Activated CD8-positive, alpha-beta T cell treated with anti-CD3 and anti-CD28 coated beads for 36 hours (primary cell): ENCODE measurements around the gene LGALS3BP. TPM values are rescaled to one million over a fixed set of nuclear protein-coding genes. Genes with fewer than 3 reads are reported as not detected.

Source experiments
- ATAC-seq: fragments of 200-7000 bp; cut with Tn5 transposase; one replicate; pipeline ENCODE4 v1.10.0; 2021; ENCODE audit warnings: mild to moderate bottlenecking, moderate library complexity
- CTCF ChIA-PET: fragments of 350-600 bp; sonication (Branson Sonifier 250); formaldehyde crosslinking; loops from one replicate; lab custom pipeline; 2021; ENCODE audit warnings: antibody characterized with exemption; lab: Charles Lee
- POLR2A ChIA-PET: fragments of 350-600 bp; sonication (Branson Sonifier 250); formaldehyde crosslinking; loops from one replicate; lab custom pipeline; 2021; ENCODE audit warnings: antibody characterized with exemption; lab: Charles Lee
- DNase-seq: peaks from one replicate; pipeline ENCODE4 v3.0.0-alpha.2; 2020
- H3K27ac Mint-ChIP-seq: one replicate; pipeline ENCODE4 v1.8.0; 2021; ENCODE audit warnings: mild to moderate bottlenecking, mixed read lengths
- H3K27me3 Mint-ChIP-seq: one replicate; pipeline ENCODE4 v1.8.0; 2021; ENCODE audit warnings: mixed read lengths
- H3K36me3 Mint-ChIP-seq: one replicate; pipeline ENCODE4 v1.8.0; 2021; ENCODE audit warnings: low read depth, mixed read lengths
- H3K4me1 Mint-ChIP-seq: one replicate; pipeline ENCODE4 v1.8.0; 2021; ENCODE audit warnings: low read depth, mixed read lengths
- H3K4me3 Mint-ChIP-seq: one replicate; pipeline ENCODE4 v1.8.0; 2021; ENCODE audit warnings: mild to moderate bottlenecking, moderate library complexity, mixed read lengths
- H3K9me3 Mint-ChIP-seq: one replicate; pipeline ENCODE4 v1.8.0; 2021; ENCODE audit warnings: mixed read lengths
- intact Hi-C: fragments of 100-400 bp; cut with micrococcal nuclease; formaldehyde crosslinking; loops from one replicate; pipeline ENCODE4 v1.10.0; 2022
- total RNA-seq, 2 experiments: library from RNA; stranded (reverse); gene quantifications; one replicate each; pipeline ENCODE4 v1.2.3, GENCODE V29; 2021
- TF ChIP-seq, protein P1 (sequence below): fragments of 200-600 bp; IDR thresholded peaks from one replicate; pipeline ENCODE4 v1.8.0; 2022; ENCODE audit warnings: antibody characterized with exemption, mild to moderate bottlenecking

The LGALS3BP gene, protein sequence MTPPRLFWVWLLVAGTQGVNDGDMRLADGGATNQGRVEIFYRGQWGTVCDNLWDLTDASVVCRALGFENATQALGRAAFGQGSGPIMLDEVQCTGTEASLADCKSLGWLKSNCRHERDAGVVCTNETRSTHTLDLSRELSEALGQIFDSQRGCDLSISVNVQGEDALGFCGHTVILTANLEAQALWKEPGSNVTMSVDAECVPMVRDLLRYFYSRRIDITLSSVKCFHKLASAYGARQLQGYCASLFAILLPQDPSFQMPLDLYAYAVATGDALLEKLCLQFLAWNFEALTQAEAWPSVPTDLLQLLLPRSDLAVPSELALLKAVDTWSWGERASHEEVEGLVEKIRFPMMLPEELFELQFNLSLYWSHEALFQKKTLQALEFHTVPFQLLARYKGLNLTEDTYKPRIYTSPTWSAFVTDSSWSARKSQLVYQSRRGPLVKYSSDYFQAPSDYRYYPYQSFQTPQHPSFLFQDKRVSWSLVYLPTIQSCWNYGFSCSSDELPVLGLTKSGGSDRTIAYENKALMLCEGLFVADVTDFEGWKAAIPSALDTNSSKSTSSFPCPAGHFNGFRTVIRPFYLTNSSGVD
- 10 to 100 TPM; 41.4 to 50.8 TPM for total RNA-seq

DNA sequence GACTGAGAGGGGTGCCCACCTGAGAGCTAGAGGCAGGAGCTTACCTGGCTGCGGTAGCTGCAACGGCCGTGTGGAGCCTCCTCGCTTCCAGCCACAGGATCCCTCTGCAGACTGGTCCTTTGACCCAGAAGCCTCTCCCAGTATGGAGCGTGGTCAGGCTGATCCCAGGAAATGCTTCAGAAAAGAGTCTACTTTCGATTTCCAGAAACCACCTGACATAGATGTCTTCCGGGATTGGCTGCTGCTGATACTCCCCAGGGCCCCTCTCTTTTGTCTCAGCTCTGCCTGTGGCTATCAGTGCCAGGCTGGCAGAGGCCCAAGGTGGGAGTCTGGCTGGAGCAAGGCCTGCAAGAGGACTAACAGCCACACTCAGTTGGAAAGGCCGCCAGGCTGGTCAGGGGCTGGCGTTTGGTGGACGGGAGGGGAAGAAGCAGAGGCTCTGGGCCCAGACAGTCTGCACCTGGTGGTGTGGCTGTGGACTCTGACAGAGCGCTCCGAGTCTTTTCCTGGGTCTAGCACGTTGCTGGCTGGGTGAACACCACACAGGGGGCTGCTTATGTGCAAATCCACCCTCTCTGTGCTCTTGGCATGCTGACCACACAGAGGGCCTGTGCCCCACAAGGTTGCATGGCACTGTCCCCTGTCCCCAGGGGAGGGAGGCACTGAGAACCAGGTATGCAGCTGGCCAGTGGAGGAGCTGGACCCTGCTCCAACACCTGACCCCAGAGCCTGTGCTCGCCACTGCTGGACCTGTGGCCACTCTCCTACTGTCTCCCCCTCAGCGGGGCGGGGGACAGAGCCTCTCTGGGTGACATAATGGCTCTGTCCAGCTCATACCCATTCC is at the start of gene LGALS3BP:
Gene LGALS3BP (minus strand): TSS at position 144 of the 844 bp plus-strand sequence. CDS start 2,732 bp downstream, outside the sequence.
- ChIA-PET CTCF (interaction anchor here (0.9 to 2.4 kb wide), 6 partner anchors 9 to 128 kb away, joined by 3 to 22 read pairs (median 4); no protein-coding TSS in a partner anchor), POLR2A (interaction anchor here (0.6 to 1.4 kb wide), 3 partner anchors 14 to 134 kb away, joined by 3 to 5 read pairs (median 3); no protein-coding TSS in a partner anchor)
- H3K27ac Mint-ChIP-seq, result peak within 1 kb of the TSS; percentile 71
- no peaks in the 10 kb centered on the region for H3K27me3 Mint-ChIP-seq
- TF ChIP-seq, protein P1, sequence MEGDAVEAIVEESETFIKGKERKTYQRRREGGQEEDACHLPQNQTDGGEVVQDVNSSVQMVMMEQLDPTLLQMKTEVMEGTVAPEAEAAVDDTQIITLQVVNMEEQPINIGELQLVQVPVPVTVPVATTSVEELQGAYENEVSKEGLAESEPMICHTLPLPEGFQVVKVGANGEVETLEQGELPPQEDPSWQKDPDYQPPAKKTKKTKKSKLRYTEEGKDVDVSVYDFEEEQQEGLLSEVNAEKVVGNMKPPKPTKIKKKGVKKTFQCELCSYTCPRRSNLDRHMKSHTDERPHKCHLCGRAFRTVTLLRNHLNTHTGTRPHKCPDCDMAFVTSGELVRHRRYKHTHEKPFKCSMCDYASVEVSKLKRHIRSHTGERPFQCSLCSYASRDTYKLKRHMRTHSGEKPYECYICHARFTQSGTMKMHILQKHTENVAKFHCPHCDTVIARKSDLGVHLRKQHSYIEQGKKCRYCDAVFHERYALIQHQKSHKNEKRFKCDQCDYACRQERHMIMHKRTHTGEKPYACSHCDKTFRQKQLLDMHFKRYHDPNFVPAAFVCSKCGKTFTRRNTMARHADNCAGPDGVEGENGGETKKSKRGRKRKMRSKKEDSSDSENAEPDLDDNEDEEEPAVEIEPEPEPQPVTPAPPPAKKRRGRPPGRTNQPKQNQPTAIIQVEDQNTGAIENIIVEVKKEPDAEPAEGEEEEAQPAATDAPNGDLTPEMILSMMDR, result no peak
- no peaks in the 10 kb centered on the region for H3K36me3 Mint-ChIP-seq
- no peaks in the 10 kb centered on the region for H3K9me3 Mint-ChIP-seq
- DNase-seq, result peak; percentile 54
- peaks cover 9% of the 10 kb centered on the region for H3K4me1 Mint-ChIP-seq
- peak within 1 kb of the TSS; percentile 70 for H3K4me3 Mint-ChIP-seq
- intact Hi-C loops, result no loop called here
- peak; percentile 85 for ATAC-seq

DNA sequence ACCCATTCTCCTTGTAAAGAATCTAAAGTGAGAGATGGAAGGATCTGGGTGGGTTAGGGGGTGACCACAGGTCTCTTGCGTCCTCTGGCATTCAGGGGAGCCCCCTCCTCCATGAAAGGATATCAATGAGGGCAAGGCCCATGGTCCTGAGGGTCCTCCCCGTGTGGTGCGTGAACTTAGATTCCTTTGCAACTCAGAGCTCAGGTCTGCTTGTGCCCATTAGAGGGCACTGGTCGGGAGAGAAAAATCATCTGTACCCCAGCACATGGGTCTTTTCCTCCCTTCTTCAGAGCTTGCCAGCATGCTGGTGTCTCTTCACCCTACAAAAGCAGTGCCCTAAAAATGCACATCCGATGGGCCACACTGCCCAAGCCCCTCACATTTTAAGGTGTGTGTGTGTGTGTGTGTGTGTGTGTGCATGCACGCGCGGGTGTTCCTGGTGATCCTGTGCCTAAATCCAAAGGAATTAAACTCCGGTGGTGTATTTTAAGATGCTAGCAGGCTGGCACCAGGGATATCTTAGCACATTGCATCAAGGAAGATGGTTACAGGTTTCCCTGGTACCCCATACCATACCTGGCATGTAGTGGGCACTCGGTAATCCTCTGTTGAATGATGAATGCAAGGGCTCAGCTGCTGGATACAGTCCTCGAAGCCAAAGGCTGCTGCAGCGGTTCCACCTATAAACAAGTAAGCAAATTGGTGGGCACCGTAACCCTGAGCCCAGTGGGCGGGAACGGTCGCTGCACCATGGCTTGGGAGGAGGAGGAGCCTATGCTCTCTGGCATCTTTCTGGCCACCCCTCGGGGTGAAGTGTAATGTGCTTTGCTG is 49.0 kb upstream of the LGALS3BP start:
- Mint-ChIP-seq H3K27me3 (peaks cover 19% of the 10 kb centered on the region), H3K4me1 (peaks cover 6% of the 10 kb centered on the region), H3K4me3 (no peak overlapping the region), H3K36me3 (no peaks in the 10 kb centered on the region), H3K27ac (no peak overlapping the region), H3K9me3 (no peaks in the 10 kb centered on the region)
- TF ChIP-seq, protein P1, result no peak
- ATAC-seq, result no peak
- POLR2A ChIA-PET, result no interaction called here
- intact Hi-C loops, result no loop called here
- DNase-seq, result no peak
- CTCF ChIA-PET, result interaction anchor here (1.1 to 3.0 kb wide), 2 partner anchors 14 to 17 kb away, joined by 4 to 9 read pairs; no protein-coding TSS in a partner anchor

DNA sequence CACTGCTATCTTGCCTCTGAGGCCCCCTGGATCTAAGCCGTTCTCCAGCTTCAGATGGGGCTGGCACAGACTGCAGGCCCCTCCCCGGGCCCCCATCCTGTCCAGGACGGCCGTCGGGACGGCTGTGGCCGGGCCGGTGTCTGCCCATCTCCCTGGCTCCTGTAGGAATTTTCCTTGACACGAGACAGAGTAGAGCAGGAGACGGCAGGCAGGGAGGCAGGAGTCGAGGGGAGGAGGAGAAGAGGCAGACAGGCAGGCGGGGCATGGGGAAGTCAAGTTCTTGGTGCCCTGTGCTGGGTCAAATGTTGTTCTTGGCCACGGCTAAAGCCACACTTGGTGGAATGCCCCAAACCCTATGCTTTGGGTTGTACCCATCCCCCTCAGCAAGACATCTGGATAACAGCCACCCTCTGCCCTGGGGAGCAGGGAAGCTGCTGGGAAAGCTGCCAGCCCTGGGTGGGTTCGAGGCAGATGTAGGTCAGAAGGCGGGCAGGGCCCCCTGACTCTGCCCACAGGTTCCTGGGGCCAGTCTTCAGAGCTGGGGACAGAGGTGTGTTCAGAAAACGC is 48.3 kb upstream of the LGALS3BP start:
- no peaks in the 10 kb centered on the region for H3K9me3 Mint-ChIP-seq
- ATAC-seq, result no peak
- ChIA-PET CTCF (interaction anchor here (3.0 kb wide), 1 partner anchor 18 kb away, joined by 9 read pairs; no protein-coding TSS in a partner anchor), POLR2A (no interaction called here)
- H3K27me3 Mint-ChIP-seq, result peaks cover 19% of the 10 kb centered on the region
- no peaks in the 10 kb centered on the region for H3K36me3 Mint-ChIP-seq
- intact Hi-C loops, result no loop called here
- peaks cover 6% of the 10 kb centered on the region for H3K4me1 Mint-ChIP-seq
- H3K4me3 Mint-ChIP-seq, result no peak overlapping the region
- no peak overlapping the region for H3K27ac Mint-ChIP-seq
- no peak for DNase-seq
- TF ChIP-seq, protein P1, result no peak

DNA sequence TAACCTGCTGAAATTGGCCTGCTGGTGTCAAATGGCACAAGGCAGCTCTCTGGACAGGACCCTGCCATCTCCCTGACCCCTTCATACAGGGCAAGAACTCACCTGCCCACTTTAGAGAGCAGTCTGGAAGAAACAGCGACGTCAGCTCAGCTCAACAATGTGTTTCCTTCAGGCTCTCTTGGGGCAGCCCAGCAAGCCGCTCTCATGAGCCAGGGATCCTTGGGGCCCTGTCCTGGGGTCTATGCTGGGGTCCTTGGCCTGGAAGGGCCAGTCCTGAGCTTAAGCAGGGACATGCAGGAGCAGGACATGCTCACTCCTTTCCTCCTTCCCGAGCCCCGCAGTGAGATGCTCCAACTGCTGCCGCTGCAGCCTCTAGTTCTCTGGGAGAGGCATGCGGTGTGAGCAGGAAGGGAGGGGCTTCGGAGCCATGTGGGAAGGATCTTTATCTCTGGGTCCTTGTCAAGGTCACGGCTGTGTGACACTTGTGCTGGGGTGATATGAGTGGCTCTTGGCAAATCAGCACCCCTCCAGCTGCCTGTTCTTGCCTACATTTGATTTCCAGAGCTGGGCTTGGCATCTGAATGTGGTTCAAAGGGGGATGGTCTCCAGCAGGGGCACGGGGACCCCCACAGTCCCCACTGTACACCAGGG is 47.7 kb upstream of the LGALS3BP start:
- no peaks in the 10 kb centered on the region for H3K9me3 Mint-ChIP-seq
- POLR2A ChIA-PET, result no interaction called here
- H3K27ac Mint-ChIP-seq, result no peak overlapping the region
- DNase-seq (no peak), ATAC-seq (no peak)
- H3K4me3 Mint-ChIP-seq, result no peak overlapping the region
- CTCF ChIA-PET, result interaction anchor here (2.9 kb wide), 1 partner anchor 18 kb away, joined by 12 read pairs; no protein-coding TSS in a partner anchor
- TF ChIP-seq, protein P1, result no peak
- no peaks in the 10 kb centered on the region for H3K36me3 Mint-ChIP-seq
- peaks cover 17% of the 10 kb centered on the region for H3K27me3 Mint-ChIP-seq
- intact Hi-C loops, result no loop called here
- peaks cover 6% of the 10 kb centered on the region for H3K4me1 Mint-ChIP-seq
